Testis (tissue), 3 donors: Measurements from ENCODE around the gene ARF6. TPM values are rescaled to one million over a fixed set of nuclear protein-coding genes. Genes with fewer than 3 reads are reported as not detected.

Experiments
- DNase-seq: peaks from one replicate; pipeline ENCODE4 v3.0.0-alpha.2; 2019
- H3K27ac ChIP-seq, 2 donors: fragments of 200-600 bp; sonication (generic); one replicate each; pipeline ENCODE4 v1.5.1; 2019
- H3K27me3 ChIP-seq: fragments of 200-600 bp; sonication (generic); one replicate; pipeline ENCODE4 v1.5.1; 2019
- H3K36me3 ChIP-seq: fragments of 200-600 bp; sonication (generic); one replicate; pipeline ENCODE4 v1.5.1; 2017; ENCODE audit warnings: low read depth; ENCODE audit errors: missing control alignments
- H3K4me1 ChIP-seq: fragments of 200-600 bp; sonication (generic); one replicate; pipeline ENCODE4 v1.5.1; 2019
- H3K4me3 ChIP-seq, 2 donors: fragments of 200-600 bp; sonication (generic); one replicate each; pipeline ENCODE4 v1.5.1; 2017 to 2019
- H3K9me3 ChIP-seq: fragments of 200-600 bp; sonication (generic); one replicate; pipeline ENCODE4 v1.5.1; 2017
- CTCF ChIP-seq, 3 experiments: fragments of 450-650 bp in 2 of 3; fragments of 200-600 bp in 1 of 3; sonication (generic) in 1 of 3; IDR thresholded peaks; one replicate each; pipeline ENCODE4 v1.5.1; 2016 to 2019; ENCODE audit warnings: antibody characterized with exemption in 3 of 3, mild to moderate bottlenecking in 2 of 3, moderate library complexity in 1 of 3
- POLR2A ChIP-seq: fragments of 450-650 bp; IDR thresholded peaks from one replicate; pipeline ENCODE4 v1.6.1; 2017; ENCODE audit warnings: antibody characterized with exemption, mild to moderate bottlenecking, moderate library complexity
- WGBS, 2 donors: methylation state at CpG; one replicate each; pipeline ENCODE4 v1.1.5; 2018; 5-methylcytosine and 5-hydroxymethylcytosine counted together
- intact Hi-C: fragments of 100-400 bp; cut with DNase I; formaldehyde crosslinking; loops from one replicate; pipeline ENCODE4 v1.15.1; 2023; ENCODE audit warnings: low total_unique reads
- polyA plus RNA-seq: library from polyadenylated mRNA; stranded (reverse); fragments of 350-450 nt; fragmentation: Illumina TruSeq; extraction: RNeasy Lipid Tissue Mini Kit (QIAGEN cat#74804); gene quantifications from one replicate; pipeline ENCODE4 v1.2.3, GENCODE V29; 2014; ENCODE audit warnings: low read depth, low replicate concordance; ENCODE audit not compliant: insufficient read depth
- total RNA-seq, 2 donors: library from RNA; depleted of rRNA; stranded (reverse); fragments of >200 nt; gene quantifications; one replicate each; pipeline ENCODE4 v1.2.3, GENCODE V29; 2016

Gene ARF6
- total and polyA plus RNA-seq, 3 donors from 2014 or later = 41.3 to 51.8 (median 45.2) TPM

DNA sequence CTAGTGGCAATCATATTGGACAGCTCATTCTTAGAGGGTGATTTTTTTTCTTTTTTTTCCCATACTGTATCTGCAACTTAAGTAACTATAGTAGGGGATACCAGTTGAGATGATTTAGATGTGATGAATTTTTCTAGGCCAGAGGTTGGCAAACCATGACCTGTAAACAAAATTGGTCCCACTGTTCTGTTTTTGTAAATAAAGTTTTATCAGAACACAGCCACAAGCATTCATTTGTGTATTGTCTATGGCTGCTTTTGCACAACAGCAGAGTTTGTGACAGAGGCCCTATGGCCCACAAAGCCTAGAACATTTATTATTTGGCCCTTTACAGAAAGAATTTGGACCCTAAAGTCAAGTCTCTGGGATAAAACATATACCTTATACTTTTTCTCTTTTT is 11.4 kb downstream of the ARF6 start:
- Histone ChIP-seq H3K27me3 (no peaks in the 10 kb centered on the region), H3K27ac (no peak overlapping the region), H3K4me1 (no peaks in the 10 kb centered on the region), H3K4me3 (no peak overlapping the region), H3K9me3 (no peaks in the 10 kb centered on the region), H3K36me3 (no peaks in the 10 kb centered on the region)
- no peak for TF ChIP-seq POLR2A
- TF ChIP-seq CTCF (IDR thresholded peaks at IDR 0.05) = no peak
- intact Hi-C loops = no loop called here
- no peak for DNase-seq

- intact Hi-C loops = no loop called here
- 69 to 85% methylated on average over 7 of the region's 7 CpGs for WGBS, 2 donors
- Histone ChIP-seq H3K36me3 (no peaks in the 10 kb centered on the region), H3K9me3 (no peaks in the 10 kb centered on the region), H3K27me3 (no peaks in the 10 kb centered on the region), H3K4me1 (no peaks in the 10 kb centered on the region), H3K27ac (no peak overlapping the region), H3K4me3 (no peak overlapping the region)
- DNase-seq = no peak
- TF ChIP-seq CTCF (IDR thresholded peaks at IDR 0.05) (no peak), POLR2A (no peak)
Observed at GRCh38 chr14:49905989-49906388, 13.1 kb downstream of the ARF6 start.

DNA sequence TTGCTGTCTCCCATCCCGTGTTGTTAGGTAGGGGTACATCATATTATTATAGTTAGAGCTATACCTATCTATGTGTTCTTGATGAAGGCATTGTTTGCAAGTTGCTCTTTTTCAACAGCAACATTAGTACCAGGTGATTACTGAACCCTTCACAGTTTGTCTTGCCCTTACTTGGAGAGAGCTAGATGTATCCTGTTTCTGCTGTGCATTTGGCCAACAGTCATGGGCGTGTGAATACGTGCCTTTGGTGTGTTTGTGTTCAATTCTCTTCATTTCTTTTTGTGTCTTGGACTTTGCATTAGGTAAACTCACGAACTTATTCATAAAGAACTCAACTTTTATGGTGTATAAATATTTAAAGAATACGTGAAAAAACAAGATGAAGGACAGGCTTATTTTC is 14.3 kb downstream of the ARF6 start:
- 71 to 74% methylated on average over 5 of the region's 5 CpGs for WGBS, 2 donors
- Histone ChIP-seq H3K4me1 (no peaks in the 10 kb centered on the region), H3K27ac (no peak overlapping the region), H3K4me3 (no peak overlapping the region), H3K27me3 (no peaks in the 10 kb centered on the region), H3K9me3 (no peaks in the 10 kb centered on the region), H3K36me3 (no peaks in the 10 kb centered on the region)
- no peak for TF ChIP-seq CTCF (IDR thresholded peaks at IDR 0.05)
- TF ChIP-seq POLR2A = no peak
- intact Hi-C loops = no loop called here
- DNase-seq = no peak

DNA sequence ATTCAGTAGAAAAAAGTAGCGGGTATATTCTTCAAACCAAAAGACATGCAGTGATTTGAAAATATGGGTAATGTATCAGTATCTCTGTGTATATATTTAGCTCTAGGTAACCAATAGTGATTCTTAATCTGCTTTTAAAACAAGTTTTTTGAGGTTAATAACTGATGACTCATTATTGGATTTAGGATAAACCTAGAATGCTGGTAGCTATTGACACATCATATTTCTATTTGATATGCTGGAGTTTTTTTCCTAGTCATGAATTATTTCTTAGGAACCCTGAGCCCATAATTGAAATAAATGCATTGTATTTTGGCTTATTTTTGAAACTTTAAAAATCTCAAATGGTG is 15.5 kb downstream of the ARF6 start:
- Histone ChIP-seq H3K36me3 (no peaks in the 10 kb centered on the region), H3K27me3 (no peaks in the 10 kb centered on the region), H3K4me3 (no peak overlapping the region), H3K4me1 (no peaks in the 10 kb centered on the region), H3K9me3 (no peaks in the 10 kb centered on the region), H3K27ac (no peak overlapping the region)
- WGBS, 2 donors = 0 to 8% methylated on average over 1 of the region's 1 CpG
- TF ChIP-seq POLR2A (no peak), CTCF (IDR thresholded peaks at IDR 0.05) (no peak)
- DNase-seq = no peak
- intact Hi-C loops = no loop called here

- Histone ChIP-seq H3K27me3 (no peaks in the 10 kb centered on the region), H3K27ac (no peak overlapping the region), H3K4me1 (no peaks in the 10 kb centered on the region), H3K9me3 (no peaks in the 10 kb centered on the region), H3K4me3 (no peak overlapping the region), H3K36me3 (no peaks in the 10 kb centered on the region)
- no peak for TF ChIP-seq POLR2A
- no peak for TF ChIP-seq CTCF (IDR thresholded peaks at IDR 0.05)
- no peak for DNase-seq
- 94 to 96% methylated on average over 4 of the region's 4 CpGs for WGBS, 2 donors
- intact Hi-C loops = no loop called here
Observed at GRCh38 chr14:49909016-49909415, 16.1 kb downstream of the ARF6 start.
